ENCODE results near the gene TGFB2. TPM values are rescaled to one million over a fixed set of nuclear protein-coding genes. Genes with fewer than 3 reads are reported as not detected.

TGFB2 gene
- total RNA-seq, 1 experiment from 2014 or later = 1.2 TPM

GRCh38 chr1:218444173-218444572 is 99.0 kb downstream of the TGFB2 start:
- Histone ChIP-seq H3K9me3 (ENCODE audit: low read depth, low read length, poor library complexity, severe bottlenecking) (no peaks in the 10 kb centered on the region), H3K27ac (ENCODE audit: low read depth, low read length, poor library complexity, severe bottlenecking) (no peak overlapping the region), H3K4me3 (ENCODE audit: low read depth, low read length, poor library complexity, severe bottlenecking) (no peak overlapping the region), H3K4me1 (ENCODE audit: insufficient read depth, low read length, poor library complexity, severe bottlenecking) (peaks cover 12% of the 10 kb centered on the region), H3K27me3 (replicated peaks; ENCODE audit: insufficient read depth, low read depth, low read length, poor library complexity) (no peaks in the 10 kb centered on the region), H3K36me3 (ENCODE audit: insufficient read depth, low read length, poor library complexity, severe bottlenecking) (no peaks in the 10 kb centered on the region)
- BruUV-seq (replicated peaks) = no TSS peak
- intact Hi-C loops (cut with micrococcal nuclease; ENCODE audit: unreplicated experiment) = no loop called here
- TF ChIP-seq CTCF (conservative IDR thresholded peaks at IDR 0.05; ENCODE audit: low read depth, low read length) (no peak), EZH2 (IDR thresholded peaks at IDR 0.05; ENCODE audit: borderline replicate concordance, low read depth, low read length, poor library complexity, severe bottlenecking) (no peak)
- ChIA-PET CTCF (no interaction called here), POLR2A (ENCODE audit: low non-redundant PET) (no interaction called here)
- no peak for DNase-seq (ENCODE audit: low spot score)

- Histone ChIP-seq H3K9me3 (ENCODE audit: low read depth, low read length, poor library complexity, severe bottlenecking) (no peaks in the 10 kb centered on the region), H3K27me3 (replicated peaks; ENCODE audit: insufficient read depth, low read depth, low read length, poor library complexity) (no peaks in the 10 kb centered on the region), H3K36me3 (ENCODE audit: insufficient read depth, low read length, poor library complexity, severe bottlenecking) (no peaks in the 10 kb centered on the region), H3K4me3 (ENCODE audit: low read depth, low read length, poor library complexity, severe bottlenecking) (no peak overlapping the region), H3K4me1 (ENCODE audit: insufficient read depth, low read length, poor library complexity, severe bottlenecking) (peaks cover 12% of the 10 kb centered on the region), H3K27ac (ENCODE audit: low read depth, low read length, poor library complexity, severe bottlenecking) (no peak overlapping the region)
- DNase-seq (ENCODE audit: low spot score) = no peak
- ChIA-PET POLR2A (ENCODE audit: low non-redundant PET) (no interaction called here), CTCF (no interaction called here)
- no TSS peak for BruUV-seq (replicated peaks)
- intact Hi-C loops (cut with micrococcal nuclease; ENCODE audit: unreplicated experiment) = no loop called here
- no peak for TF ChIP-seq CTCF (conservative IDR thresholded peaks at IDR 0.05; ENCODE audit: low read depth, low read length)
- no peak for TF ChIP-seq EZH2 (IDR thresholded peaks at IDR 0.05; ENCODE audit: borderline replicate concordance, low read depth, low read length, poor library complexity, severe bottlenecking)
Measured at GRCh38 chr1:218444588-218444987, 99.5 kb downstream of the TGFB2 start.

- Histone ChIP-seq H3K4me3 (ENCODE audit: low read depth, low read length, poor library complexity, severe bottlenecking) (no peak overlapping the region), H3K4me1 (ENCODE audit: insufficient read depth, low read length, poor library complexity, severe bottlenecking) (peaks cover 12% of the 10 kb centered on the region), H3K9me3 (ENCODE audit: low read depth, low read length, poor library complexity, severe bottlenecking) (no peaks in the 10 kb centered on the region), H3K36me3 (ENCODE audit: insufficient read depth, low read length, poor library complexity, severe bottlenecking) (no peaks in the 10 kb centered on the region), H3K27me3 (replicated peaks; ENCODE audit: insufficient read depth, low read depth, low read length, poor library complexity) (no peaks in the 10 kb centered on the region), H3K27ac (ENCODE audit: low read depth, low read length, poor library complexity, severe bottlenecking) (no peak overlapping the region)
- CTCF ChIA-PET = no interaction called here
- BruUV-seq (replicated peaks) = no TSS peak
- no peak for DNase-seq (ENCODE audit: low spot score)
- TF ChIP-seq EZH2 (IDR thresholded peaks at IDR 0.05; ENCODE audit: borderline replicate concordance, low read depth, low read length, poor library complexity, severe bottlenecking) = no peak
- TF ChIP-seq CTCF (conservative IDR thresholded peaks at IDR 0.05; ENCODE audit: low read depth, low read length) = no peak
- intact Hi-C loops (cut with micrococcal nuclease; ENCODE audit: unreplicated experiment) = no loop called here
- POLR2A ChIA-PET (ENCODE audit: low non-redundant PET) = no interaction called here
Measured at GRCh38 chr1:218447010-218447689, 102.0 kb downstream of the TGFB2 start.

Measured in A673 (cell line).